Measurements from ENCODE around the gene SERINC2. TPM values are rescaled to one million over a fixed set of nuclear protein-coding genes. Genes with fewer than 3 reads are reported as not detected.

SERINC2 gene
- total and polyA plus RNA-seq, 4 donors = 6.1 to 59.1 (median 38.8) TPM

DNA sequence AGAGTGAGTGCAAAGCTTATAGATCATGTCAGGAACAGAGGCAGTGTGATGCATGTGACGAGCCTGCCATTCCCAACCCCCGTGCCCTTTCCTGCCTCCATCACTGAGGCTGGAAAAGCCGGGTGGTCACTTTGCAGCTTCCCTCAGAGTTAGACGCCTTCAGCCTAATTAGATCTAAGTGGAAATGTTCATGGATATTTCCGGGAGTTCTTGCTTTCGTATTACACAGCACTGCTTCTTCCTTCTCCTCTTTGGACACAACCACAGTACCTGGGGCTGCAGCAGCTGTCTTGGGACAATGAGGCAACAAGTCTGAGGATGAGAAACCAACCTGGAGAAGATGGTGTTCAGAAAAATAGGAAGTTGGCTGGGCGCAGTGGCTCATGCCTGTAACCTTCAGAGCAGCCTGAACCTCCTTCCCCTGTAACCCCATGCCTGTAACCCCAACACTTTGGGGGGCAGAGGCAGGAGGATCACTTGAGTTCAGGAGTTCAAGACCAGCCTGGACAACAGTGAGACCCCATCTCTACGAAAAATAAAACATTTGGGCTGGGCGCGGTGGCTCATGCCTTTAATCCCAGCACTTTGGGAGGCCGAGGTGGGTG is 24.5 kb downstream of the SERINC2 start:
- Histone ChIP-seq H3K4me3 (no peak overlapping the region), H3K36me3 (ENCODE audit: control insufficient read depth in 4 of 4, insufficient read depth in 4 of 4, low read length in 4 of 4) (no peaks in the 10 kb centered on the region), H3K9ac (ENCODE audit: insufficient read depth in 1 of 2, low read length in 2 of 2) (no peak overlapping the region), H3K4me1 (ENCODE audit: control insufficient read depth in 5 of 5, insufficient read depth in 5 of 5, low read length in 5 of 5) (no peaks in the 10 kb centered on the region), H3K9me3 (ENCODE audit: control insufficient read depth in 4 of 4, insufficient read depth in 3 of 4, low read length in 3 of 4) (no peaks in the 10 kb centered on the region), H3K27me3 (ENCODE audit: control insufficient read depth in 3 of 3, insufficient read depth in 3 of 3, low read length in 2 of 3) (no peaks in the 10 kb centered on the region), H3K27ac (ENCODE audit: low read depth in 1 of 2, low read length in 1 of 2) (no peak overlapping the region)
- 75 to 79% methylated on average over 11 of the region's 11 CpGs for WGBS, 2 donors
- DNase-seq = no peak
- no peak for ATAC-seq (ENCODE audit: insufficient read depth, low FRiP score)
- TF ChIP-seq, protein P1, sequence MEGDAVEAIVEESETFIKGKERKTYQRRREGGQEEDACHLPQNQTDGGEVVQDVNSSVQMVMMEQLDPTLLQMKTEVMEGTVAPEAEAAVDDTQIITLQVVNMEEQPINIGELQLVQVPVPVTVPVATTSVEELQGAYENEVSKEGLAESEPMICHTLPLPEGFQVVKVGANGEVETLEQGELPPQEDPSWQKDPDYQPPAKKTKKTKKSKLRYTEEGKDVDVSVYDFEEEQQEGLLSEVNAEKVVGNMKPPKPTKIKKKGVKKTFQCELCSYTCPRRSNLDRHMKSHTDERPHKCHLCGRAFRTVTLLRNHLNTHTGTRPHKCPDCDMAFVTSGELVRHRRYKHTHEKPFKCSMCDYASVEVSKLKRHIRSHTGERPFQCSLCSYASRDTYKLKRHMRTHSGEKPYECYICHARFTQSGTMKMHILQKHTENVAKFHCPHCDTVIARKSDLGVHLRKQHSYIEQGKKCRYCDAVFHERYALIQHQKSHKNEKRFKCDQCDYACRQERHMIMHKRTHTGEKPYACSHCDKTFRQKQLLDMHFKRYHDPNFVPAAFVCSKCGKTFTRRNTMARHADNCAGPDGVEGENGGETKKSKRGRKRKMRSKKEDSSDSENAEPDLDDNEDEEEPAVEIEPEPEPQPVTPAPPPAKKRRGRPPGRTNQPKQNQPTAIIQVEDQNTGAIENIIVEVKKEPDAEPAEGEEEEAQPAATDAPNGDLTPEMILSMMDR (IDR thresholded peaks at IDR 0.05; ENCODE audit: control extremely low read depth, extremely low read depth) = no peak

DNA sequence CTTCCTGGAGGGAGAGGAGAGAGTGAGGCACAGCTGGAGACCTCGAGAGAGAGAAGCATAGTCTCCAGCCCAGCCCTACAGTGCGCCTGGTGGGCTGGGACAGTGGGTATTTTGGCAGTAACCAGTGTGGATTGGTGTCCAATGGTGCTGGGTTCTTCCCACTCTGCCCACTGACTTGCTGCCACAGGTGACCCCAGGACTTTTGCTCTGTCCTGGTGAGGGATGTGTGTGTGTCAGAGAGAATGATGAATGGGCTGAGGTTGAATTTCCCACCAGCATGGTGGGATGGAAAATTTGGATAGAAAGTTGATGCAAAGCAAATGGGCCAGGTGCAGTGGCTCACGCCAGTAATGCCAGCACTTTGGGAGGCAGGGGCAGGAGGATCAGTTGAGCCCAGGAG is 26.3 kb downstream of the SERINC2 start:
- H3K27ac ChIP-seq (ENCODE audit: low read depth in 1 of 2, low read length in 1 of 2) = no peak overlapping the region
- H3K9ac ChIP-seq (ENCODE audit: insufficient read depth in 1 of 2, low read length in 2 of 2) = no peak overlapping the region
- H3K9me3 ChIP-seq (ENCODE audit: control insufficient read depth in 4 of 4, insufficient read depth in 3 of 4, low read length in 3 of 4) = peaks cover 0 to 7% (median 2%) of the 10 kb centered on the region in 4 donors
- TF ChIP-seq, protein P1 (IDR thresholded peaks at IDR 0.05; ENCODE audit: control extremely low read depth, extremely low read depth) = no peak
- ATAC-seq (ENCODE audit: insufficient read depth, low FRiP score) = no peak
- no peak for DNase-seq
- H3K4me3 ChIP-seq = no peak overlapping the region
- H3K4me1 ChIP-seq (ENCODE audit: control insufficient read depth in 5 of 5, insufficient read depth in 5 of 5, low read length in 5 of 5) = no peaks in the 10 kb centered on the region
- no peaks in the 10 kb centered on the region for H3K27me3 ChIP-seq (ENCODE audit: control insufficient read depth in 3 of 3, insufficient read depth in 3 of 3, low read length in 2 of 3)
- no peaks in the 10 kb centered on the region for H3K36me3 ChIP-seq (ENCODE audit: control insufficient read depth in 4 of 4, insufficient read depth in 4 of 4, low read length in 4 of 4)
- 78 to 85% methylated on average over 3 of the region's 3 CpGs for WGBS, 2 donors

DNA sequence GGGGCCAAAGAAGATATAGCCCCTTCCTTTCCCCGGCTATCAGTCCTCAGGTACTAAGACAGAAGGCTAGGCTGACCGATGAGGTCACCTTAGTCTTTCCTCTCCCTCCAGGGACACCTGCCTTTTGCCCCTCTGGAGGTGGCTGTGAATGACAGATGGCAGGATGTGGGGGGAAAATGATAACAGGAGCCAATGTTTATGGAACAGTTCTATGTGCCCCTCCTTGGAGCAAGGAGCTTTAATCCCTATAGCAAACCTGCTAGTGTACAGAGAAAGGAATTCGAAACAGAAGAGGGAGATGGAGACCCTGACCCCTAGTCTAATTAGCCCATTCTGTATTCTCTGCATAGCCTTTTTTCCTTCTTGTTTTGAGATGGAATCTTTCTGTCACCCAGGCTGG is 28.1 kb downstream of the SERINC2 start:
- Histone ChIP-seq H3K9ac (ENCODE audit: insufficient read depth in 1 of 2, low read length in 2 of 2) (no peak overlapping the region), H3K4me3 (no peak overlapping the region), H3K27ac (ENCODE audit: low read depth in 1 of 2, low read length in 1 of 2) (no peak overlapping the region), H3K9me3 (ENCODE audit: control insufficient read depth in 4 of 4, insufficient read depth in 3 of 4, low read length in 3 of 4) (peaks cover 0 to 7% (median 2%) of the 10 kb centered on the region in 4 donors), H3K27me3 (ENCODE audit: control insufficient read depth in 3 of 3, insufficient read depth in 3 of 3, low read length in 2 of 3) (no peaks in the 10 kb centered on the region), H3K36me3 (ENCODE audit: control insufficient read depth in 4 of 4, insufficient read depth in 4 of 4, low read length in 4 of 4) (no peaks in the 10 kb centered on the region), H3K4me1 (ENCODE audit: control insufficient read depth in 5 of 5, insufficient read depth in 5 of 5, low read length in 5 of 5) (peaks cover 0 to 5% (median 0%) of the 10 kb centered on the region in 5 donors)
- WGBS, 2 donors = 62 to 76% methylated on average over 3 of the region's 3 CpGs
- no peak for DNase-seq
- no peak for ATAC-seq (ENCODE audit: insufficient read depth, low FRiP score)
- TF ChIP-seq, protein P1 (IDR thresholded peaks at IDR 0.05; ENCODE audit: control extremely low read depth, extremely low read depth) = no peak

DNA sequence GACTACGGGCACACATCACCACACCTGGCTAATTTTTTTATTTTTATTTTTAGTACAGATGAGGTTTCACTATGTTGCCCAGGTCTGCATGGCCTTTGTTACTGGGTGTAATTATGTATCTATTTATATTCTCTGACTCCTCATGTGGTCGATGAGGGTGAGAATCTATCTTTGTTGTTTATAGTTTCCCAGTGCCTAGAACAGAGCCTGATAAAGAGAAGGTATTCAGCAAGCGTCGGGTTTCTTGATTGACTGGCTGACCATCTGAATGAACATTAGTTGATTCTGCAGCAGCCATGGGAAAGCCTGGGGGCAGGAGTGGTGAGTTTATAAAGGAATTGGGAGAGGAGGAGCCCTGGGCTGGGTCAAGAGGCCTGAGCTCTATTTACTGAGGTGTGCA is 28.5 kb downstream of the SERINC2 start:
- no peak overlapping the region for H3K4me3 ChIP-seq
- TF ChIP-seq, protein P1 (IDR thresholded peaks at IDR 0.05; ENCODE audit: control extremely low read depth, extremely low read depth) = no peak
- ATAC-seq (ENCODE audit: insufficient read depth, low FRiP score) (no peak), DNase-seq (no peak)
- no peak overlapping the region for H3K27ac ChIP-seq (ENCODE audit: low read depth in 1 of 2, low read length in 1 of 2)
- H3K27me3 ChIP-seq (ENCODE audit: control insufficient read depth in 3 of 3, insufficient read depth in 3 of 3, low read length in 2 of 3) = no peaks in the 10 kb centered on the region
- no peak overlapping the region for H3K9ac ChIP-seq (ENCODE audit: insufficient read depth in 1 of 2, low read length in 2 of 2)
- H3K36me3 ChIP-seq (ENCODE audit: control insufficient read depth in 4 of 4, insufficient read depth in 4 of 4, low read length in 4 of 4) = no peaks in the 10 kb centered on the region
- H3K9me3 ChIP-seq (ENCODE audit: control insufficient read depth in 4 of 4, insufficient read depth in 3 of 4, low read length in 3 of 4) = peaks cover 0 to 7% (median 2%) of the 10 kb centered on the region in 4 donors
- H3K4me1 ChIP-seq (ENCODE audit: control insufficient read depth in 5 of 5, insufficient read depth in 5 of 5, low read length in 5 of 5) = peaks cover 0 to 5% (median 0%) of the 10 kb centered on the region in 5 donors
- WGBS, 2 donors = 79 to 91% methylated on average over 4 of the region's 4 CpGs

Data from lung (tissue), 12 donors.